ENCODE measurements around the gene CABS1.

Gene CABS1

GRCh38 chr4:70334681-70335080 lies at the start of gene CABS1:
Gene CABS1 (plus strand): TSS chr4:70334981. CDS start chr4:70335040, 59 bp downstream.
- DNase-seq: no peak

GRCh38 chr4:70288651-70289050 lies 46.1 kb upstream of the CABS1 start:
- no peak for DNase-seq

DNA sequence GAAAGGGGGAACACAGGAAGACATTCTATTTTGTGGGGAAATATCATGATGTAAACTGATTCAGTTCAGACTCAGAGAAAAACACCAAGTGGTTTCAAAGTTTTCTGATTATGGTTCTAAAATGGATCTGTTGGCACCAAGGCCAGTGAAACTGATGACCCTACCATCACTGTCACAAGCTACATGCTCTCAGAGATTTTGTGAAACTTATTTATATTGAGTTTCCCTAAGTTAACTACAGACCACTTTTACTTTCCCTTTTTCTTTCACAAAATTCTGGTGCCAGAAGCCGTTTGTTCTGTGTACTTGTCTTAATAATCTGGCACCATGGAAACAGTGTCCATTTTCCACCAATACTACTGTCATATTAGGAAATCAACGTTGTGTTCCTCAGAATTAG lies 43.4 kb upstream of the CABS1 start:
- no peak for DNase-seq

DNA sequence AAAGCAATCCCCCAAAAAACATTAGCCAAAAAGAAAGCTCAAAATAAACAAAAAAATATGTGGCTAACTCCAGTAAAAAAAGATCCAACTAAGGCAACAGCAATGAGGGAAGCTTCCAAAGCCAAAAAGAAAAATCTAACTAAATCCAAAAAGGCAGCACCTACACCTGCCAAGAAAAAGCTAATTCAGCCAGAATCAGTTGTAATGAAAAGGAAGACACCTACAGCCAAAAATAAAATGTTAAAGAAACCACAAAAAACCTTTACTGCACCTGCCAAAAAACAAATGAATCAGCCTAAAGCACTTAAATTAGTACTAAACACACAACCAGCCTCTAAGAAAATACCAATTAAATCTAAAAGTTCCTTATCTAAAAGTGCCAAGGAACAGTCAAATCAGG lies 37.2 kb upstream of the CABS1 start:
- DNase-seq: no peak

DNA sequence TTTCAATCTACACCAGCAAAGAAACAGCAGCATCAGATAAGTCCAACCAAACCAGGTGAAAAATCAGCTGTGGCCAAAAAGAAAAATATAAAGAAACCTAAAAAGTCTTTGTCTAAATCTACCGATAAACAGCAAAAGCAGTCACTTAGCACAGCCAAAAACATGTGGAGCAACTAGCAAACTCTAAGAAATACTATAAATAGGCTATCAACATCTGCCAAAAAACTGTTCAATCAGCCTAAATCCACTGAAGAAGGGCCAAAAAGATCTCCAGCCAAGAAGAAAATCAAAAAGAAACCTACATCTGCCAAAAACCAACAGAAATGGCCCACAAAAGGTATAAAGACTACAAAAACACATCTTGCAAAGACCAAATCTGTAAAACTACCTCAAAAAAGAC lies 36.7 kb upstream of the CABS1 start:
- no peak for DNase-seq

- DNase-seq: no peak
These were observed 35.1 kb upstream of the CABS1 start for GRCh38 chr4:70299643-70300042.

- DNase-seq: no peak
These were observed 34.6 kb upstream of the CABS1 start for GRCh38 chr4:70300215-70300614.

DNA sequence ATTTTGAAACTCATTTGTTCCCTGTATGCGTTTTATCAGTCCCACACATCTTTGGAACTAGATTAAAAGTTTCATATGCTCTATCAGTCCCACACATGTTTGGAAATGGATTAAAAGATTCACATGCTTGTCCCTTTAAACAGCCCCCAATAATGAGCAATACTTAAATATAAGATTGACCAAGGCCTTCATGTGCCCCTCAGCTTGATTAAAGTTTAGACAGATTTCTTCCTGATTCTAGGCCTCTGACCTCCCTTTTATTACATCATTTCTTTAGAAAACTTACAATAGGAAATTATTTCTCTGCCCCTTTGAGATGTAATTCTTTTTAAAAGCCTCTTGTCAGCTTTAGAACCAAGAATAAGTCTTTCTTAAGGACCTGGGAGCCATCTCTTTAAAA lies 31.7 kb upstream of the CABS1 start:
- no peak for DNase-seq

- no peak for DNase-seq
These were observed 29.2 kb upstream of the CABS1 start for GRCh38 chr4:70305601-70306000.

DNA sequence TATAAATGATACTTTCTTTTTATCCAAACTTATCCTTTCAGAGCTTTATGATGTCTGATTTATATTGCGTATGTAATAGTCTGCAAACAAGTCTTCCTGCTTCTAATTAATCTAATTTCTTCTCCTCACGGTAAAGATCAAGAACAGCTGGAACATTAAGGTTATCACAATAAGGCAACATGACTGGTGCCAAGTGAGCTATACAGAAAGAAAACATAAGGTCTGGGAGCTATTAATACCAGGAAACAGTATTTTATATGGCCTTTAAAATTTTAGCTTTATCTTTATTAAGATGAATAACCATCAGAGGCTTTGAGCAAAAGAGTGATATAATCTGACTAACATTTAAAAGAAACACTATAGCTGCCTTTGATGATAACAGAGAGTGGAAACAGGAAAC lies 28.7 kb upstream of the CABS1 start:
- DNase-seq: no peak

GRCh38 chr4:70313736-70314135 lies 21.0 kb upstream of the CABS1 start:
- DNase-seq: no peak

- DNase-seq: no peak
These were observed 18.9 kb upstream of the CABS1 start for GRCh38 chr4:70315928-70316327.

GRCh38 chr4:70326052-70326451 lies 8.7 kb upstream of the CABS1 start:
- no peak for DNase-seq

- DNase-seq: no peak
These were observed 1.3 kb downstream of the CABS1 start for GRCh38 chr4:70336043-70336442.

DNA sequence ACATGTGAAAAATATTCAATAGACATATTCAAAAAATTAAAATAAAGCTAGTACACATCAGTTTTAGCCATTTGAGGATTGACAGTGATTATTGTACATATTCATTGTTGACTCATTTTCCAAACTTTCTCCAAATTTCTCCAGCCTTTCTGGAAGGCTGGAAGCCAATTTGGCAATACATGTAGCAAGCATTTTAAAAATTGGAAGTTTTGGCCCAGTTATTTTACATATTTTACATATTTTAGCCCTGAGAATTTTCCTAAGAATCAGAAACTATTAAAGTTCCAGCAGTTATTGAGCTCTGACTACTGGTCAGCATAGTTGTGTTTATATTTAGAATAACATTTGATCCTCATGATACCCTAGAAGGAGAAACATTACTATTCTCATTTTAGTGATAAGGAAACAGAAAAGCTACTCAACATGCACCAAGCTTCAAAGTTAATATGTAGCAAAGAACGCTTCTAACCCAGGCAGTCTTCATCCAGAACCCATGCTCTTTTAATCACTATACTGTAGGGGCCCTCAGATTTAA lies 3.2 kb downstream of the CABS1 start:
- DNase-seq: no peak

- no peak for DNase-seq
These were observed 21.4 kb downstream of the CABS1 start for GRCh38 chr4:70356185-70356584.

- no peak for DNase-seq
These were observed 24.4 kb downstream of the CABS1 start for GRCh38 chr4:70359115-70359661.

DNA sequence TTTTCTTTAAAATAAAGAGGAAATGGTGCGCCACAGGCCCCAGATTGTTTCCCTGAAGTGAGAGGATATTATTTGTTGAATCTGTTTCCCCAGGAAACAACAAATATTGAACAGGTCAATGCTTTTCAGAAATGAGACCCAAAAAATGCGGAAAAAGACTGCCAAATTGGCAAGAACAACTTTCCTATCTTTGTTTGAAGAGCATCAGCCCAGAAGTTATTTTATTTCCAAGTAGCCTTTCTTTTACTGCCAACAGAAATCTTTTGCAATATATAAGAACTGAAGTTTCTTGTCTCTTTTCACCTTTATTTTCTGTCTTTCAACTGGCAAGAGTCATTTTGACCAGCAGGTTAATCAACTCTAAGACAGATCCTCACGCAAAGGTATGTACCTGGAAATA lies 25.7 kb downstream of the CABS1 start, which contains the start of gene SMR3A:
TSS of gene SMR3A (plus strand) at position 301 of the 400 bp plus-strand sequence. CDS start 1,356 bp downstream, outside the sequence.
- no peak for DNase-seq

DNA sequence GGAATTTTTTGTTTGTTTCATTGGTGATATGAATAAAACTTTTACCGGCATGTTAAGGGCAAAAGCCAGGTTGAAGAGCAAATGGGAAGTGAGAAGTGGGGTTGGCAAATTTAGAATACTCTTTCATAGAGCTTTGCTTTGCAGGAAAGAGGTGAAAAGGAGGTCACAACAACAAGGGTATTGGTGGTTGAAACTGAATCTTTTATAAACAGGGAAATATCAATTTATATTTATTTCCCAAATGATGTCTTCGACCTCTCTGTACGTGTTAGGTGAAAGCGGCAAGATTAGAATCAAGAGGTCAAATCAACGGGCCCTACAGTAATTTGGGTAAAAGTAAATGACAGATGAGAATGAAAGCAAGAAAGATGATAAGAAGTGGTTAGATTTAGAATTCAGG lies 29.2 kb downstream of the CABS1 start:
- no peak for DNase-seq

DNA sequence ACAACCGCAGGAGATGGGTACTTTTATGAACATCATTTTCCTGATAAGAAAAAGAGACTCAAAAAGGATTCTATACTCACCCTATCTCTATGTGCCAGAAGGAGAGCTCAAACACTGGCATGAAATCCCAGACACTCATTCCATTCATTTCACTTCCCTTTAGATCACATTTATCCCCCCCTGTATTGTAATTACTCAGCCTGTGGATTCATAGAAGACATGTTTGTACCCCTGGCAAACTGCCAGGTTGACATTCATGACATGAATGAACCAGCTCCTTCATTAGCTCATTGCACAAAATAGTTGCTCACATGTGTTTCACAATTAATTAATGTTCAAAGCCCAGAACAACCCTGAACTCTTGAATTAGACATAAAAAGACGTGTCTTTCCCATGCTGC lies 30.7 kb downstream of the CABS1 start:
- DNase-seq: no peak

DNA sequence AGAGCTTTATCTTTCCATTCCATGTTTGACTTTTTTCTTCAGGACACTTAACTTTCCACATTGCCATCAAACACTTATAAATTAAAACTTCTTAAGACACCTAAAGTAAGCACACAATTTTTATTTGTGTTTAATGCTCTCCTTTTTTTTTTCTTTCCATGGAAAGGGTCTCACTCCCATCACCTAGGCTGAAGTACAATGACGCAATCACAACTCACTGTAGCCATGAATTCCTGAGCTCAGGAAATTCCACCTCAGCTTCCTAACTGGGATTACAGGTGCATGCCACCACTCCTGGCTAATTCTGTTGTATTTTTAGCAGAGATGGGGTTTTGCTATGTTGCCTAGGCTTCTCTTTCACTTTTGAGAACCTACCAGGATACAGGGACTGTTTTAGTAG lies 33.0 kb downstream of the CABS1 start:
- no peak for DNase-seq

DNA sequence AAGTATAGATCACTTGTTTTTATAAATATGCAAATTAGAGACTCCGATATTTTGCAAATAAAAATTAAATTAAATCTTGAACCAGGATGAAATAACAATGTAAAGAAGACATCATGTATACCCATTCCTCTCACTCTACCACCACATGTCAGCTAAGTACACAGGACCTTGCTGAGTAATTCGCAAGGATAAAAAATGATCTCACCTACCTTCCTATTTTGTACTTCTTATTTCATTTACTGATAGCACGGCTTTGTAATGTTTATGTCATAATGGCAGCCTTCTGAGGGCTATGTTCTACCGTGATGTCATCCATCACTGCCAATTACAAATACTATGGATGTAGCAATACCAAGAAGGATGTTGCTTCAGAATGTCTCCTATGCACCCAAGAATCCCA lies 37.2 kb downstream of the CABS1 start:
- DNase-seq: no peak

- no peak for DNase-seq
These were observed 38.0 kb downstream of the CABS1 start for GRCh38 chr4:70372760-70373159.

- DNase-seq: no peak
These were observed 45.8 kb downstream of the CABS1 start for GRCh38 chr4:70380578-70380977.

DNA sequence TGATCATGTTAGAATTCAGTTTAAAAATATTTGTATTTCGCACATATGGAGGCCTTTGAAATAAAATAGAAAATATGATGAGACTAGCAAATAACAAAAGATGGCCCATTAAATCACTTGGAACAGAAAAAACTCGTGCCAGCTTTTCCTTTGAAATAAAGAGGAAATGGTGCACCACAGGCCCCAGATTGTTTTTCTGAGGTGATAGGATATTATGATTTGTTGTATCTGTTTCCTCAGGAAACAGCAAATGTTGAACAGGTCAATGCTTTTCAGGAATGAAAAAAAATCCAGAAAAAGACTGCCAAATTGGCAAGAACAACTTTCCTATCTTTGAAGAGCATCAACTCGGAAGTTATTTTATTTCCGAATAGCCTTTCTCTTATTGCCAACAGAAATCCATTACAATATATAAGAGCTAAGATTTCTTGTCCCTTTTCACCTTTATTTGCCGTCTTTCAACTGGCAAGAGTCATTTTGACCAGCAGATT lies 48.0 kb downstream of the CABS1 start, which contains the start of gene SMR3B:
TSS of gene SMR3B (plus strand) at position 441 of the 491 bp plus-strand sequence. CDS start 1,380 bp downstream, outside the sequence.
- DNase-seq: no peak

All from DMS79 treated with DMSO at 0.1 percent for 48 hours (cell line).